Measurements from ENCODE around the gene RNF141. TPM values are rescaled to one million over a fixed set of nuclear protein-coding genes. Genes with fewer than 3 reads are reported as not detected.

The RNF141 gene
- total RNA-seq, 4 donors from 2014 or later, result 39.0 to 68.3 (median 59.7) TPM

- no peak for TF ChIP-seq CTCF (IDR thresholded peaks at IDR 0.05; ENCODE audit: low read depth)
These were observed 41.5 kb downstream of the RNF141 start for GRCh38 chr11:10499452-10499851.

GRCh38 chr11:10498426-10499250 is 42.3 kb downstream of the RNF141 start:
- no peak for TF ChIP-seq CTCF (IDR thresholded peaks at IDR 0.05; ENCODE audit: low read depth)

- TF ChIP-seq CTCF (IDR thresholded peaks at IDR 0.05; ENCODE audit: low read depth), result no peak
These were observed 43.0 kb downstream of the RNF141 start for GRCh38 chr11:10498022-10498400.

- TF ChIP-seq CTCF (IDR thresholded peaks at IDR 0.05; ENCODE audit: low read depth), result no peak
These were observed 43.5 kb downstream of the RNF141 start for GRCh38 chr11:10497371-10498021.

GRCh38 chr11:10496296-10496936 is 44.6 kb downstream of the RNF141 start:
- no peak for TF ChIP-seq CTCF (IDR thresholded peaks at IDR 0.05; ENCODE audit: low read depth)

GRCh38 chr11:10495464-10495786 is 45.6 kb downstream of the RNF141 start:
- TF ChIP-seq CTCF (IDR thresholded peaks at IDR 0.05; ENCODE audit: low read depth), result no peak
